Kidney epithelial cell (primary cell): ENCODE results near the gene CASZ1. TPM values are rescaled to one million over a fixed set of nuclear protein-coding genes. Genes with fewer than 3 reads are reported as not detected.

Experiments used
- DNase-seq: peaks from one replicate; pipeline ENCODE4 v3.0.0-alpha.2; 2010; ENCODE audit warnings: low read depth
- H3K27me3 ChIP-seq: 2 replicates; pipeline ENCODE4 v1.6.0; 2011; ENCODE audit warnings: low read length; ENCODE audit not compliant: control insufficient read depth, insufficient read depth
- H3K36me3 ChIP-seq: 2 replicates; pipeline ENCODE4 v1.5.1; 2011; ENCODE audit warnings: low read length; ENCODE audit not compliant: control insufficient read depth, insufficient read depth
- H3K4me3 ChIP-seq: 2 replicates; pipeline ENCODE4 v1.5.1; 2011; ENCODE audit warnings: low read depth, mild to moderate bottlenecking, control low read depth, low read length
- CTCF ChIP-seq: IDR thresholded peaks from 2 replicates; pipeline ENCODE4 v1.5.1; 2011; ENCODE audit warnings: mild to moderate bottlenecking, moderate library complexity, low read length, control low read depth, inconsistent platforms; ENCODE audit not compliant: insufficient read depth, poor library complexity, severe bottlenecking
- total RNA-seq: library from RNA; depleted of rRNA; stranded (reverse); fragments of >200 nt; gene quantifications from 2 replicates; pipeline ENCODE4 v1.2.3, GENCODE V29; 2015

Gene CASZ1
- total RNA-seq, 1 donor from 2014 or later = 28.2 TPM

- Histone ChIP-seq H3K36me3 (no peaks in the 10 kb centered on the region), H3K27me3 (no peaks in the 10 kb centered on the region), H3K4me3 (no peak overlapping the region)
- no peak for TF ChIP-seq CTCF
- DNase-seq = no peak
Observed at GRCh38 chr1:10610901-10611600, 185.4 kb downstream of the CASZ1 start.

- no peak for DNase-seq
- no peak overlapping the region for H3K4me3 ChIP-seq
- TF ChIP-seq CTCF = no peak
- no peaks in the 10 kb centered on the region for H3K36me3 ChIP-seq
- no peaks in the 10 kb centered on the region for H3K27me3 ChIP-seq
Observed at GRCh38 chr1:10608690-10609089, 187.8 kb downstream of the CASZ1 start.

- DNase-seq = no peak
- H3K4me3 ChIP-seq = no peak overlapping the region
- TF ChIP-seq CTCF = no peak
- no peaks in the 10 kb centered on the region for H3K27me3 ChIP-seq
- no peaks in the 10 kb centered on the region for H3K36me3 ChIP-seq
Observed at GRCh38 chr1:10607228-10607627, 189.2 kb downstream of the CASZ1 start.

- Histone ChIP-seq H3K36me3 (no peaks in the 10 kb centered on the region), H3K27me3 (no peaks in the 10 kb centered on the region), H3K4me3 (no peak overlapping the region)
- DNase-seq = peak; percentile 63
- no peak for TF ChIP-seq CTCF
Observed at GRCh38 chr1:10606064-10606463, 190.4 kb downstream of the CASZ1 start.

- no peak for TF ChIP-seq CTCF
- no peak for DNase-seq
- Histone ChIP-seq H3K27me3 (no peaks in the 10 kb centered on the region), H3K4me3 (no peak overlapping the region), H3K36me3 (no peaks in the 10 kb centered on the region)
Observed at GRCh38 chr1:10604966-10605365, 191.5 kb downstream of the CASZ1 start.

- no peak overlapping the region for H3K4me3 ChIP-seq
- H3K36me3 ChIP-seq = no peaks in the 10 kb centered on the region
- H3K27me3 ChIP-seq = no peaks in the 10 kb centered on the region
- no peak for TF ChIP-seq CTCF
- no peak for DNase-seq
Observed at GRCh38 chr1:10602936-10603335, 193.5 kb downstream of the CASZ1 start.
